Measurements from ENCODE around the gene CDH26.

CDH26 gene

GRCh38 chr20:59958123-59958522 lies at the start of gene CDH26:
Gene CDH26, plus strand, starts transcription at chr20:59958423. Its CDS starts 304 bp downstream, at chr20:59958727.
- TF ChIP-seq ZFX (IDR thresholded peaks at IDR 0.05; ENCODE audit: borderline replicate concordance) (no peak), CTCF (IDR thresholded peaks at IDR 0.05) (no peak)
- H3K27ac ChIP-seq, result no peak within 1 kb of the TSS

- no peak for TF ChIP-seq CTCF (IDR thresholded peaks at IDR 0.05)
- no peak for TF ChIP-seq ZFX (IDR thresholded peaks at IDR 0.05; ENCODE audit: borderline replicate concordance)
- H3K27ac ChIP-seq, result no peak overlapping the region
Measured at GRCh38 chr20:59908855-59909254, 49.4 kb upstream of the CDH26 start.

GRCh38 chr20:59911041-59911440 lies 47.2 kb upstream of the CDH26 start:
- TF ChIP-seq CTCF (IDR thresholded peaks at IDR 0.05), result no peak
- no peak for TF ChIP-seq ZFX (IDR thresholded peaks at IDR 0.05; ENCODE audit: borderline replicate concordance)
- H3K27ac ChIP-seq, result no peak overlapping the region

GRCh38 chr20:59912609-59913008 lies 45.6 kb upstream of the CDH26 start:
- H3K27ac ChIP-seq, result no peak overlapping the region
- no peak for TF ChIP-seq CTCF (IDR thresholded peaks at IDR 0.05)

- TF ChIP-seq CTCF (IDR thresholded peaks at IDR 0.05), result no peak
- TF ChIP-seq ZFX (IDR thresholded peaks at IDR 0.05; ENCODE audit: borderline replicate concordance), result no peak
- H3K27ac ChIP-seq, result no peak overlapping the region
Measured at GRCh38 chr20:59920944-59921343, 37.3 kb upstream of the CDH26 start.

- no peak for TF ChIP-seq CTCF (IDR thresholded peaks at IDR 0.05)
- TF ChIP-seq ZFX (IDR thresholded peaks at IDR 0.05; ENCODE audit: borderline replicate concordance), result no peak
- no peak overlapping the region for H3K27ac ChIP-seq
Measured at GRCh38 chr20:59923514-59923913, 34.7 kb upstream of the CDH26 start.

- TF ChIP-seq ZFX (IDR thresholded peaks at IDR 0.05; ENCODE audit: borderline replicate concordance) (no peak), CTCF (IDR thresholded peaks at IDR 0.05) (no peak)
- peak overlapping the region; percentile 60 for H3K27ac ChIP-seq
Measured at GRCh38 chr20:59925359-59925758, 32.9 kb upstream of the CDH26 start.

Data from 22Rv1 (cell line).